Activated CD4-positive, CD25-positive, alpha-beta regulatory T cell treated with anti-CD3 and anti-CD28 coated beads, Interleukin-2, amount 50 U/mL, for 72 hours (primary cell): ENCODE measurements around the gene GLCE.

ENCODE experiments used
- DNase-seq: peaks from one replicate; pipeline ENCODE4 v3.0.0; 2021

Gene GLCE

GRCh38 chr15:69210574-69210973 lies 50.1 kb downstream of the GLCE start:
- DNase-seq, result no peak

- DNase-seq, result no peak
Measured at GRCh38 chr15:69213786-69214185, 53.4 kb downstream of the GLCE start.

GRCh38 chr15:69215314-69216035 lies 55.0 kb downstream of the GLCE start:
- DNase-seq, result no peak

- no peak for DNase-seq
Measured at GRCh38 chr15:69217381-69217780, 56.9 kb downstream of the GLCE start.

- DNase-seq, result no peak
Measured at GRCh38 chr15:69219690-69220089, 59.3 kb downstream of the GLCE start.

GRCh38 chr15:69222002-69222474 lies 61.6 kb downstream of the GLCE start:
- no peak for DNase-seq

GRCh38 chr15:69223083-69223813 lies 62.8 kb downstream of the GLCE start:
- DNase-seq, result no peak

GRCh38 chr15:69224383-69224782 lies 63.9 kb downstream of the GLCE start:
- DNase-seq, result no peak

GRCh38 chr15:69225355-69226022 lies 65.1 kb downstream of the GLCE start:
- DNase-seq, result no peak

GRCh38 chr15:69226023-69226355 lies 65.6 kb downstream of the GLCE start:
- no peak for DNase-seq

GRCh38 chr15:69232144-69232543 lies 71.7 kb downstream of the GLCE start:
- DNase-seq, result no peak

GRCh38 chr15:69232765-69233164 lies 72.3 kb downstream of the GLCE start:
- no peak for DNase-seq

- DNase-seq, result no peak
Measured at GRCh38 chr15:69234676-69235075, 74.2 kb downstream of the GLCE start.

- no peak for DNase-seq
Measured at GRCh38 chr15:69236505-69236904, 76.1 kb downstream of the GLCE start.

- no peak for DNase-seq
Measured at GRCh38 chr15:69237718-69238117, 77.3 kb downstream of the GLCE start.

- no peak for DNase-seq
Measured at GRCh38 chr15:69244798-69245197, 84.4 kb downstream of the GLCE start.

GRCh38 chr15:69253156-69253555 lies 92.7 kb downstream of the GLCE start:
- no peak for DNase-seq

- no peak for DNase-seq
Measured at GRCh38 chr15:69265347-69265955, 105.0 kb downstream of the GLCE start.

GRCh38 chr15:69271217-69271616 lies 110.8 kb downstream of the GLCE start:
- DNase-seq, result no peak

GRCh38 chr15:69272139-69272538 lies 111.7 kb downstream of the GLCE start:
- DNase-seq, result no peak

GRCh38 chr15:69272891-69273290 lies 112.5 kb downstream of the GLCE start:
- no peak for DNase-seq

- DNase-seq, result no peak
Measured at GRCh38 chr15:69275074-69275670, 114.7 kb downstream of the GLCE start.

GRCh38 chr15:69275933-69276560 lies 115.6 kb downstream of the GLCE start:
- no peak for DNase-seq
